Neural progenitor cell (in vitro differentiated cells): Measurements from ENCODE around the gene SLC39A10. TPM values are rescaled to one million over a fixed set of nuclear protein-coding genes. Genes with fewer than 3 reads are reported as not detected.

Experiments used
- DNase-seq: peaks from one replicate; pipeline ENCODE4 v3.0.0-alpha.2; 2016; ENCODE audit warnings: low spot score
- H2AFZ ChIP-seq: fragments of 200-600 bp; sonication (generic); replicated peaks from 2 replicates; pipeline ENCODE4 v1.6.1; 2016; ENCODE audit warnings: antibody characterized with exemption
- H3F3A ChIP-seq: fragments of 200-600 bp; sonication (generic); 2 replicates; pipeline ENCODE4 v1.6.1; 2016; ENCODE audit warnings: antibody characterized with exemption, low read depth
- H3K27ac ChIP-seq: fragments of 200-600 bp; sonication (generic); 2 replicates; pipeline ENCODE4 v1.5.1; 2016; ENCODE audit warnings: mild to moderate bottlenecking
- H3K27me3 ChIP-seq: fragments of 200-600 bp; sonication (generic); 2 replicates; pipeline ENCODE4 v1.6.1; 2016; ENCODE audit warnings: mild to moderate bottlenecking, moderate library complexity
- H3K36me3 ChIP-seq: fragments of 200-600 bp; sonication (generic); 2 replicates; pipeline ENCODE4 v1.5.1; 2016
- H3K4me1 ChIP-seq: fragments of 200-600 bp; sonication (generic); 2 replicates; pipeline ENCODE4 v1.6.1; 2016; ENCODE audit warnings: mixed run types
- H3K4me2 ChIP-seq: fragments of 200-600 bp; sonication (generic); 2 replicates; pipeline ENCODE4 v1.6.1; 2016
- H3K4me3 ChIP-seq: fragments of 200-600 bp; sonication (generic); 2 replicates; pipeline ENCODE4 v1.5.1; 2016
- H3K79me2 ChIP-seq: fragments of 200-600 bp; sonication (generic); 2 replicates; pipeline ENCODE4 v1.6.1; 2016; ENCODE audit warnings: low read depth
- H3K9ac ChIP-seq: fragments of 200-600 bp; sonication (generic); 2 replicates; pipeline ENCODE4 v1.6.1; 2016
- H3K9me3 ChIP-seq: fragments of 200-600 bp; sonication (generic); 2 replicates; pipeline ENCODE4 v1.5.1; 2016; ENCODE audit warnings: low read depth
- H4K20me1 ChIP-seq: fragments of 200-600 bp; sonication (generic); 2 replicates; pipeline ENCODE4 v1.6.1; 2016; ENCODE audit warnings: low read depth
- H3K27ac Mint-ChIP-seq: 3 replicates; pipeline ENCODE4 v1.8.0; 2021; ENCODE audit warnings: mixed read lengths
- H3K27me3 Mint-ChIP-seq: 2 replicates; pipeline ENCODE4 v1.8.0; 2022; ENCODE audit warnings: low read depth, mild to moderate bottlenecking, inconsistent platforms, moderate library complexity, mixed read lengths; ENCODE audit not compliant: insufficient read depth
- H3K36me3 Mint-ChIP-seq: 3 replicates; pipeline ENCODE4 v1.8.0; 2021; ENCODE audit warnings: mixed read lengths
- H3K4me1 Mint-ChIP-seq: 3 replicates; pipeline ENCODE4 v1.8.0; 2021; ENCODE audit warnings: mixed read lengths
- H3K4me3 Mint-ChIP-seq: 3 replicates; pipeline ENCODE4 v1.8.0; 2021; ENCODE audit warnings: mild to moderate bottlenecking, moderate library complexity, mixed read lengths
- H3K9me3 Mint-ChIP-seq: 3 replicates; pipeline ENCODE4 v1.8.0; 2020; ENCODE audit warnings: mixed read lengths
- EZH2 ChIP-seq: fragments of 200-600 bp; sonication (generic); IDR thresholded peaks from 2 replicates; pipeline ENCODE4 v1.6.1; 2017; ENCODE audit warnings: antibody characterized with exemption, mild to moderate bottlenecking, moderate library complexity
- EZH2phosphoT487 ChIP-seq: fragments of 200-600 bp; sonication (generic); IDR thresholded peaks from 2 replicates; pipeline ENCODE4 v1.6.1; 2017; ENCODE audit warnings: antibody characterized with exemption
- total RNA-seq: library from RNA; depleted of rRNA; stranded (reverse); fragments of >200 nt; gene quantifications from 2 replicates; pipeline ENCODE4 v1.2.3, GENCODE V29; 2015; ENCODE audit warnings: low replicate concordance
- TF ChIP-seq, protein P1 (sequence below): fragments of 200-600 bp; sonication (generic); IDR thresholded peaks from 2 replicates; pipeline ENCODE4 v1.5.1; 2017; ENCODE audit warnings: antibody characterized with exemption, mild to moderate bottlenecking

SLC39A10 gene
- total RNA-seq, 1 donor from 2014 or later: 253 TPM

DNA sequence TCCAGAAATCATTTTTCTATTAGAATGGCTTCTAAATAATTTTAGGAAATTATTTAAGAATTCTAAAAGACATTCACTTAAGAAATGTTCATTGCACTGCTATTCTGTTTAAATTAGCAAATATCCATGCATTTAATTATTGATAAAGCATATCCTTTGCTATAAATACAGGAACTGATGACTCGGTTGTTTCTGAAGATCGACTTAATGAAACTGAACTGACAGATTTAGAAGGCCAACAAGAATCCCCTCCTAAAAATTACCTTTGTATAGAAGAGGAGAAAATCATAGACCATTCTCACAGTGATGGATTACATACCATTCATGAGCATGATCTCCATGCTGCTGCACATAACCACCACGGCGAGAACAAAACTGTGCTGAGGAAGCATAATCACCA, 59.4 kb downstream of the SLC39A10 start:
- no peaks in the 10 kb centered on the region for H3K27me3 ChIP-seq
- peaks cover 32% of the 10 kb centered on the region for H3K36me3 Mint-ChIP-seq
- H4K20me1 ChIP-seq: no peaks in the 10 kb centered on the region
- peaks cover 4% of the 10 kb centered on the region for H3K4me1 ChIP-seq
- no peak overlapping the region for H2AFZ ChIP-seq
- H3K27ac Mint-ChIP-seq: no peak overlapping the region
- no peak for DNase-seq
- no peak overlapping the region for H3K4me3 ChIP-seq
- H3K79me2 ChIP-seq: peaks cover 10% of the 10 kb centered on the region
- no peak overlapping the region for H3K4me2 ChIP-seq
- no peaks in the 10 kb centered on the region for H3K27me3 Mint-ChIP-seq
- no peaks in the 10 kb centered on the region for H3K4me1 Mint-ChIP-seq
- peaks cover 34% of the 10 kb centered on the region for H3K36me3 ChIP-seq
- TF ChIP-seq EZH2phosphoT487: no peak
- TF ChIP-seq, protein P1, sequence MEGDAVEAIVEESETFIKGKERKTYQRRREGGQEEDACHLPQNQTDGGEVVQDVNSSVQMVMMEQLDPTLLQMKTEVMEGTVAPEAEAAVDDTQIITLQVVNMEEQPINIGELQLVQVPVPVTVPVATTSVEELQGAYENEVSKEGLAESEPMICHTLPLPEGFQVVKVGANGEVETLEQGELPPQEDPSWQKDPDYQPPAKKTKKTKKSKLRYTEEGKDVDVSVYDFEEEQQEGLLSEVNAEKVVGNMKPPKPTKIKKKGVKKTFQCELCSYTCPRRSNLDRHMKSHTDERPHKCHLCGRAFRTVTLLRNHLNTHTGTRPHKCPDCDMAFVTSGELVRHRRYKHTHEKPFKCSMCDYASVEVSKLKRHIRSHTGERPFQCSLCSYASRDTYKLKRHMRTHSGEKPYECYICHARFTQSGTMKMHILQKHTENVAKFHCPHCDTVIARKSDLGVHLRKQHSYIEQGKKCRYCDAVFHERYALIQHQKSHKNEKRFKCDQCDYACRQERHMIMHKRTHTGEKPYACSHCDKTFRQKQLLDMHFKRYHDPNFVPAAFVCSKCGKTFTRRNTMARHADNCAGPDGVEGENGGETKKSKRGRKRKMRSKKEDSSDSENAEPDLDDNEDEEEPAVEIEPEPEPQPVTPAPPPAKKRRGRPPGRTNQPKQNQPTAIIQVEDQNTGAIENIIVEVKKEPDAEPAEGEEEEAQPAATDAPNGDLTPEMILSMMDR: no peak
- no peak for TF ChIP-seq EZH2
- H3K27ac ChIP-seq: no peak overlapping the region
- H3F3A ChIP-seq: no peaks in the 10 kb centered on the region
- H3K9me3 Mint-ChIP-seq: no peaks in the 10 kb centered on the region
- no peak overlapping the region for H3K9ac ChIP-seq
- H3K9me3 ChIP-seq: no peaks in the 10 kb centered on the region
- H3K4me3 Mint-ChIP-seq: no peak overlapping the region

DNA sequence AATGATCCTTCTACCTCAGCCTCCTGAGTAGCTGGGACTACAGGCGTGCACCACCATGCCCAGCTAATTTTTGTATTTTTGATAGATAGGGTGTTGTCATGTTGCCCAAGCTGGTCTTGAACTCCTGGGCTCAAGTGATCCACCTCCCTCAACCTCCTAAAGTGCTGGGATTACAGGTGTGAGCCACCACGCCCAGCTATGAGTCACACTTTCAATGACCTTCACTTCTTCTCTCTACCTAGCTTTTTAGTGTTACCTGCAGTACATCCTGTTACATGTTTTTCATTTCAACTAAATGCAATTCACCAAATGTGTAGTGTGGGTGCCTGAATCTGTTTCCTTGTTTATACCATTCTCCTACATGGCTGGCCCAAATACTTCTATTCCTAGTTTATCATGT, 64.0 kb downstream of the SLC39A10 start:
- Histone ChIP-seq H4K20me1 (no peaks in the 10 kb centered on the region), H3K79me2 (peaks cover 10% of the 10 kb centered on the region), H3K4me3 (no peak overlapping the region), H2AFZ (no peak overlapping the region), H3K36me3 (peaks cover 29% of the 10 kb centered on the region), H3K27me3 (no peaks in the 10 kb centered on the region), H3K9me3 (no peaks in the 10 kb centered on the region), H3K4me2 (no peak overlapping the region), H3K4me1 (peaks cover 18% of the 10 kb centered on the region), H3F3A (no peaks in the 10 kb centered on the region), H3K9ac (no peak overlapping the region), H3K27ac (no peak overlapping the region)
- DNase-seq: no peak
- H3K4me1 Mint-ChIP-seq: peaks cover 6% of the 10 kb centered on the region
- H3K27me3 Mint-ChIP-seq: no peaks in the 10 kb centered on the region
- no peak overlapping the region for H3K4me3 Mint-ChIP-seq
- no peak overlapping the region for H3K27ac Mint-ChIP-seq
- no peaks in the 10 kb centered on the region for H3K9me3 Mint-ChIP-seq
- TF ChIP-seq, protein P1: no peak
- TF ChIP-seq EZH2phosphoT487 (no peak), EZH2 (no peak)
- H3K36me3 Mint-ChIP-seq: peaks cover 30% of the 10 kb centered on the region

DNA sequence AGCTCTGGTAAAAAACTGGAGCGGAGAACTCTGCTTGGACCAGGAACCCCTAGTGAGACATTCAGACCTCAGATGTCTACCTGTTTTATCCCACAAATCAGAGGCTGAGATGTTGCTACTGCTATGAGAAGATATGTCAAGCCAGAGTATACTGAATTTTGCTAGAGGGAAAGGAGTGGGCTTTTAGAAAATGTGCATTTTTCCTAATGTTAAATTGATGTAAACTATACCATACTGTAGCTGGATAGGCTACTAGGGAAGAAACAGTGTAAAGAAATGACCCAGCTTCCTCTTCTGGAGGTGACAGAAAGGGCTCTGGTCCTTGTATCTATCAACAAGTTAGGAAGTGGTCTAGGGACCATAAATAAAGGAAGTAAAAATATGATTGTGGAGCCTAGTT, 65.0 kb downstream of the SLC39A10 start:
- H3K79me2 ChIP-seq: peaks cover 10% of the 10 kb centered on the region
- H3K4me1 ChIP-seq: peaks cover 28% of the 10 kb centered on the region
- no peaks in the 10 kb centered on the region for H3F3A ChIP-seq
- no peak overlapping the region for H3K4me3 ChIP-seq
- H3K36me3 ChIP-seq: peaks cover 29% of the 10 kb centered on the region
- no peaks in the 10 kb centered on the region for H3K9me3 ChIP-seq
- H3K27me3 ChIP-seq: no peaks in the 10 kb centered on the region
- no peak overlapping the region for H3K9ac ChIP-seq
- TF ChIP-seq EZH2 (no peak), EZH2phosphoT487 (no peak)
- TF ChIP-seq, protein P1: no peak
- H3K4me3 Mint-ChIP-seq: no peak overlapping the region
- no peaks in the 10 kb centered on the region for H3K27me3 Mint-ChIP-seq
- DNase-seq: no peak
- no peaks in the 10 kb centered on the region for H4K20me1 ChIP-seq
- H3K27ac ChIP-seq: no peak overlapping the region
- H3K4me2 ChIP-seq: no peak overlapping the region
- peaks cover 17% of the 10 kb centered on the region for H3K4me1 Mint-ChIP-seq
- H2AFZ ChIP-seq: no peak overlapping the region
- H3K9me3 Mint-ChIP-seq: no peaks in the 10 kb centered on the region
- H3K36me3 Mint-ChIP-seq: peaks cover 30% of the 10 kb centered on the region
- H3K27ac Mint-ChIP-seq: no peak overlapping the region
